ENCODE measurements around the gene UQCC5.

Gene UQCC5

GRCh38 chr3:52503788-52504424 is 32.5 kb upstream of the UQCC5 start:
- DNase-seq (ENCODE audit: low spot score) = no peak
- TF ChIP-seq, protein P1, sequence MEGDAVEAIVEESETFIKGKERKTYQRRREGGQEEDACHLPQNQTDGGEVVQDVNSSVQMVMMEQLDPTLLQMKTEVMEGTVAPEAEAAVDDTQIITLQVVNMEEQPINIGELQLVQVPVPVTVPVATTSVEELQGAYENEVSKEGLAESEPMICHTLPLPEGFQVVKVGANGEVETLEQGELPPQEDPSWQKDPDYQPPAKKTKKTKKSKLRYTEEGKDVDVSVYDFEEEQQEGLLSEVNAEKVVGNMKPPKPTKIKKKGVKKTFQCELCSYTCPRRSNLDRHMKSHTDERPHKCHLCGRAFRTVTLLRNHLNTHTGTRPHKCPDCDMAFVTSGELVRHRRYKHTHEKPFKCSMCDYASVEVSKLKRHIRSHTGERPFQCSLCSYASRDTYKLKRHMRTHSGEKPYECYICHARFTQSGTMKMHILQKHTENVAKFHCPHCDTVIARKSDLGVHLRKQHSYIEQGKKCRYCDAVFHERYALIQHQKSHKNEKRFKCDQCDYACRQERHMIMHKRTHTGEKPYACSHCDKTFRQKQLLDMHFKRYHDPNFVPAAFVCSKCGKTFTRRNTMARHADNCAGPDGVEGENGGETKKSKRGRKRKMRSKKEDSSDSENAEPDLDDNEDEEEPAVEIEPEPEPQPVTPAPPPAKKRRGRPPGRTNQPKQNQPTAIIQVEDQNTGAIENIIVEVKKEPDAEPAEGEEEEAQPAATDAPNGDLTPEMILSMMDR (IDR thresholded peaks at IDR 0.05; ENCODE audit: poor library complexity, severe bottlenecking) = no peak
- no peaks in the 10 kb centered on the region for H3K9me3 ChIP-seq (ENCODE audit: severe bottlenecking)
- ATAC-seq (ENCODE audit: low read depth) = no peak
- no peak overlapping the region for H3K4me3 ChIP-seq (ENCODE audit: severe bottlenecking)
- no peaks in the 10 kb centered on the region for H3K36me3 ChIP-seq (ENCODE audit: low read depth)
- no peaks in the 10 kb centered on the region for H3K27me3 ChIP-seq (ENCODE audit: insufficient read depth, poor library complexity, severe bottlenecking)
- no peak overlapping the region for H3K27ac ChIP-seq (ENCODE audit: poor library complexity, severe bottlenecking)
- peaks cover 9% of the 10 kb centered on the region for H3K4me1 ChIP-seq (ENCODE audit: insufficient read depth, poor library complexity, severe bottlenecking)

DNA sequence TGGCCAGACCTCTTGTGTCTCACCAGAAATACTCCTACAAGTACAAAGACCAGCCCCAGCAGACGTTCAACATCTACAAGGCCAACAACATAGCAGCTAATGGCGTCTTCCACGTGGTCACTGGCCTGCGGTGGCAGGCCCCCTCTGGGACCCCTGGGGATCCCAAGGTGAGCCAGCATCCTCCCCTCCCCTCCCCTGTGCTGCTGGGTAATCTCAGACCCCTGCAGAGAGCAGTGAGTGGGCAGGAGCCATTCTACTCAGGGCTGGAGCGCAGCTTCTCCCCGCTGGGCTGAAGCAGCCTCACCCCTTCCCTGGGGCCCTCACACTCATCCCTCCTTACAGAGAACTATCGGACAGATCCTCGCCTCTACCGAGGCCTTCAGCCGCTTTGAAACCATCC is 31.4 kb upstream of the UQCC5 start:
- Histone ChIP-seq H3K36me3 (ENCODE audit: low read depth) (no peaks in the 10 kb centered on the region), H3K4me3 (ENCODE audit: severe bottlenecking) (no peak overlapping the region), H3K27me3 (ENCODE audit: insufficient read depth, poor library complexity, severe bottlenecking) (no peaks in the 10 kb centered on the region), H3K4me1 (ENCODE audit: insufficient read depth, poor library complexity, severe bottlenecking) (peaks cover 9% of the 10 kb centered on the region), H3K27ac (ENCODE audit: poor library complexity, severe bottlenecking) (no peak overlapping the region), H3K9me3 (ENCODE audit: severe bottlenecking) (no peaks in the 10 kb centered on the region)
- TF ChIP-seq, protein P1 (IDR thresholded peaks at IDR 0.05; ENCODE audit: poor library complexity, severe bottlenecking) = no peak
- DNase-seq (ENCODE audit: low spot score) = no peak
- no peak for ATAC-seq (ENCODE audit: low read depth)

GRCh38 chr3:52506266-52506966 is 30.0 kb upstream of the UQCC5 start:
- Histone ChIP-seq H3K27ac (ENCODE audit: poor library complexity, severe bottlenecking) (peak overlapping the region; percentile 19), H3K9me3 (ENCODE audit: severe bottlenecking) (no peaks in the 10 kb centered on the region), H3K27me3 (ENCODE audit: insufficient read depth, poor library complexity, severe bottlenecking) (no peaks in the 10 kb centered on the region), H3K4me3 (ENCODE audit: severe bottlenecking) (no peak overlapping the region), H3K4me1 (ENCODE audit: insufficient read depth, poor library complexity, severe bottlenecking) (peaks cover 9% of the 10 kb centered on the region), H3K36me3 (ENCODE audit: low read depth) (no peaks in the 10 kb centered on the region)
- TF ChIP-seq, protein P1 (IDR thresholded peaks at IDR 0.05; ENCODE audit: poor library complexity, severe bottlenecking) = no peak
- ATAC-seq (ENCODE audit: low read depth) = no peak
- no peak for DNase-seq (ENCODE audit: low spot score)

GRCh38 chr3:52507359-52507758 is 29.0 kb upstream of the UQCC5 start:
- H3K9me3 ChIP-seq (ENCODE audit: severe bottlenecking) = no peaks in the 10 kb centered on the region
- H3K4me3 ChIP-seq (ENCODE audit: severe bottlenecking) = no peak overlapping the region
- peaks cover 9% of the 10 kb centered on the region for H3K4me1 ChIP-seq (ENCODE audit: insufficient read depth, poor library complexity, severe bottlenecking)
- H3K27ac ChIP-seq (ENCODE audit: poor library complexity, severe bottlenecking) = peak overlapping the region; percentile 19
- ATAC-seq (ENCODE audit: low read depth) (peak; percentile 94), DNase-seq (ENCODE audit: low spot score) (no peak)
- no peaks in the 10 kb centered on the region for H3K36me3 ChIP-seq (ENCODE audit: low read depth)
- TF ChIP-seq, protein P1 (IDR thresholded peaks at IDR 0.05; ENCODE audit: poor library complexity, severe bottlenecking) = no peak
- H3K27me3 ChIP-seq (ENCODE audit: insufficient read depth, poor library complexity, severe bottlenecking) = no peaks in the 10 kb centered on the region

Measured in RWPE2 (cell line).